A673 (cell line): ENCODE data around the gene TMX1. TPM values are rescaled to one million over a fixed set of nuclear protein-coding genes. Genes with fewer than 3 reads are reported as not detected.

Experiments
- BruUV-seq: library from RNA; stranded (reverse); fragments of 400-500 nt; replicated peaks from 2 replicates; lab custom pipeline; 2021; lab: Mats Ljungman, UMichigan
- CTCF ChIA-PET: fragments of 300-600 bp; sonication (Branson Sonifier 250); formaldehyde crosslinking; loops from one replicate; lab custom pipeline; 2022; ENCODE audit warnings: antibody characterized with exemption; lab: Charles Lee
- POLR2A ChIA-PET: fragments of 300-600 bp; sonication (Branson Sonifier 250); formaldehyde crosslinking; loops from one replicate; lab custom pipeline; 2022; ENCODE audit warnings: antibody characterized with exemption; ENCODE audit not compliant: low non-redundant PET; lab: Charles Lee
- DNase-seq: peaks from one replicate; pipeline ENCODE4 v3.0.0-alpha.2; 2015; ENCODE audit warnings: low spot score
- H3K27ac ChIP-seq: fragments of 200-600 bp; sonication (generic); 2 replicates; pipeline ENCODE4 v1.5.1; 2016; ENCODE audit warnings: mixed run types, low read depth, mild to moderate bottlenecking, mixed read lengths, antibody characterized with exemption, low read length; ENCODE audit not compliant: poor library complexity, severe bottlenecking
- H3K27me3 ChIP-seq: fragments of 200-600 bp; sonication (generic); replicated peaks from 2 replicates; pipeline ENCODE4 v1.6.1; 2017; ENCODE audit warnings: mixed run types, low read depth, mild to moderate bottlenecking, mixed read lengths, antibody characterized with exemption, low read length; ENCODE audit not compliant: insufficient read depth, poor library complexity
- H3K36me3 ChIP-seq: fragments of 200-600 bp; sonication (generic); 2 replicates; pipeline ENCODE4 v1.6.1; 2016; ENCODE audit warnings: mixed run types, mild to moderate bottlenecking, mixed read lengths, antibody characterized with exemption, low read length; ENCODE audit not compliant: insufficient read depth, poor library complexity, severe bottlenecking
- H3K4me1 ChIP-seq: fragments of 200-600 bp; sonication (generic); 2 replicates; pipeline ENCODE4 v1.6.1; 2017; ENCODE audit warnings: mixed run types, mild to moderate bottlenecking, mixed read lengths, antibody characterized with exemption, low read length; ENCODE audit not compliant: insufficient read depth, poor library complexity, severe bottlenecking
- H3K4me3 ChIP-seq: fragments of 200-600 bp; sonication (generic); 2 replicates; pipeline ENCODE4 v1.5.1; 2016; ENCODE audit warnings: low read depth, mixed run types, mild to moderate bottlenecking, mixed read lengths, low read length; ENCODE audit not compliant: poor library complexity, severe bottlenecking
- H3K9me3 ChIP-seq: fragments of 200-600 bp; sonication (generic); 2 replicates; pipeline ENCODE4 v1.6.1; 2016; ENCODE audit warnings: mixed run types, low read depth, mild to moderate bottlenecking, mixed read lengths, antibody characterized with exemption, low read length; ENCODE audit not compliant: poor library complexity, severe bottlenecking
- CTCF ChIP-seq: fragments of 300-800, 200-600 bp; sonication (generic); conservative IDR thresholded peaks from 2 replicates; pipeline ENCODE4 v1.5.1; 2017; ENCODE audit warnings: low read depth, mild to moderate bottlenecking, antibody characterized with exemption, low read length, moderate library complexity, mixed read lengths
- EZH2 ChIP-seq: fragments of 200-600 bp; sonication (generic); IDR thresholded peaks from 2 replicates; pipeline ENCODE4 v1.6.1; 2017; ENCODE audit warnings: borderline replicate concordance, low read depth, mild to moderate bottlenecking, mixed read lengths, antibody characterized with exemption, low read length; ENCODE audit not compliant: poor library complexity, severe bottlenecking
- intact Hi-C: fragments of 100-400 bp; cut with micrococcal nuclease; formaldehyde crosslinking; loops from one replicate; pipeline ENCODE4 v1.10.0; 2022; ENCODE audit not compliant: unreplicated experiment
- total RNA-seq: library from RNA; stranded (reverse); gene quantifications from 2 replicates; pipeline ENCODE4 v1.2.3, GENCODE V29; 2021

The TMX1 gene
- total RNA-seq, 1 experiment from 2014 or later = 60.1 TPM

GRCh38 chr14:51225751-51226150 lies 14.3 kb upstream of the TMX1 start:
- Histone ChIP-seq H3K4me1 (no peaks in the 10 kb centered on the region), H3K9me3 (no peaks in the 10 kb centered on the region), H3K27ac (no peak overlapping the region), H3K4me3 (no peak overlapping the region), H3K36me3 (no peaks in the 10 kb centered on the region), H3K27me3 (no peaks in the 10 kb centered on the region)
- no peak for TF ChIP-seq EZH2
- TF ChIP-seq CTCF = no peak
- DNase-seq = no peak
- no TSS peak for BruUV-seq
- ChIA-PET POLR2A (no interaction called here), CTCF (no interaction called here)
- intact Hi-C loops = no loop called here

- POLR2A ChIA-PET = no interaction called here
- no peak for DNase-seq
- Histone ChIP-seq H3K9me3 (no peaks in the 10 kb centered on the region), H3K4me1 (no peaks in the 10 kb centered on the region), H3K27me3 (no peaks in the 10 kb centered on the region), H3K36me3 (no peaks in the 10 kb centered on the region), H3K4me3 (no peak overlapping the region), H3K27ac (no peak overlapping the region)
- BruUV-seq = no TSS peak
- CTCF ChIA-PET = no interaction called here
- intact Hi-C loops = no loop called here
- TF ChIP-seq CTCF (no peak), EZH2 (no peak)
These were observed 11.7 kb upstream of the TMX1 start for GRCh38 chr14:51228391-51228790.

- no peak overlapping the region for H3K4me3 ChIP-seq
- TF ChIP-seq EZH2 = no peak
- intact Hi-C loops = no loop called here
- no peaks in the 10 kb centered on the region for H3K9me3 ChIP-seq
- H3K27ac ChIP-seq = no peak overlapping the region
- no peak for DNase-seq
- H3K4me1 ChIP-seq = no peaks in the 10 kb centered on the region
- H3K36me3 ChIP-seq = no peaks in the 10 kb centered on the region
- H3K27me3 ChIP-seq = no peaks in the 10 kb centered on the region
- no TSS peak for BruUV-seq
- POLR2A ChIA-PET = no interaction called here
- CTCF ChIA-PET = no interaction called here
These were observed 11.2 kb upstream of the TMX1 start for GRCh38 chr14:51228890-51229289.

GRCh38 chr14:51236314-51236713 lies 3.7 kb upstream of the TMX1 start:
- H3K27me3 ChIP-seq = no peaks in the 10 kb centered on the region
- intact Hi-C loops = no loop called here
- TF ChIP-seq CTCF (no peak), EZH2 (no peak)
- no peak overlapping the region for H3K27ac ChIP-seq
- H3K4me3 ChIP-seq = no peak overlapping the region
- BruUV-seq = no TSS peak
- CTCF ChIA-PET = no interaction called here
- H3K36me3 ChIP-seq = no peaks in the 10 kb centered on the region
- no peaks in the 10 kb centered on the region for H3K9me3 ChIP-seq
- H3K4me1 ChIP-seq = peaks cover 3% of the 10 kb centered on the region
- POLR2A ChIA-PET = no interaction called here
- peak; percentile 52 for DNase-seq
